Measurements from ENCODE around the gene TSKS.

The TSKS gene

GRCh38 chr19:49713236-49713845 lies 49.8 kb downstream of the TSKS start:
- no peak for FAIRE-seq

- no peak for FAIRE-seq
Observed at GRCh38 chr19:49712397-49712859, 50.7 kb downstream of the TSKS start.

GRCh38 chr19:49710372-49710951 lies 52.6 kb downstream of the TSKS start:
- no peak for FAIRE-seq

GRCh38 chr19:49705919-49706318 lies 57.2 kb downstream of the TSKS start:
- FAIRE-seq, result no peak

GRCh38 chr19:49704888-49705642 lies 58.0 kb downstream of the TSKS start:
- no peak for FAIRE-seq

GRCh38 chr19:49701271-49701786 lies 61.8 kb downstream of the TSKS start:
- no peak for FAIRE-seq

GRCh38 chr19:49700563-49700962 lies 62.5 kb downstream of the TSKS start:
- no peak for FAIRE-seq

GRCh38 chr19:49699364-49699763 lies 63.7 kb downstream of the TSKS start:
- no peak for FAIRE-seq

- no peak for FAIRE-seq
Observed at GRCh38 chr19:49696865-49697264, 66.2 kb downstream of the TSKS start.

GRCh38 chr19:49696115-49696514 lies 67.0 kb downstream of the TSKS start:
- no peak for FAIRE-seq

- no peak for FAIRE-seq
Observed at GRCh38 chr19:49692147-49692506, 71.0 kb downstream of the TSKS start.

- no peak for FAIRE-seq
Observed at GRCh38 chr19:49691243-49692146, 71.6 kb downstream of the TSKS start.

- no peak for FAIRE-seq
Observed at GRCh38 chr19:49690656-49691242, 72.4 kb downstream of the TSKS start, which contains the start of gene CPT1C. CPT1C (plus strand) TSS chr19:49691116; CDS start chr19:49692253, 1,137 bp downstream.

GRCh38 chr19:49690079-49690655 lies 72.9 kb downstream of the TSKS start:
- FAIRE-seq, result no peak
